SKM-1 treated with dmso at 0.1 percent for 144 hours (cell line): ENCODE measurements around the gene CPLX3.
A peak's percentile ranks its signal among the peaks of the same experiment; 100 is the strongest.

Source experiments
- DNase-seq: peaks from one replicate; lab custom pipeline; 2025; ENCODE audit not compliant: unreplicated experiment; lab: John Stamatoyannopoulos, UW

The CPLX3 gene

GRCh38 chr15:74869726-74870407 is 43.4 kb downstream of the CPLX3 start:
- DNase-seq: peak; percentile 91

DNA sequence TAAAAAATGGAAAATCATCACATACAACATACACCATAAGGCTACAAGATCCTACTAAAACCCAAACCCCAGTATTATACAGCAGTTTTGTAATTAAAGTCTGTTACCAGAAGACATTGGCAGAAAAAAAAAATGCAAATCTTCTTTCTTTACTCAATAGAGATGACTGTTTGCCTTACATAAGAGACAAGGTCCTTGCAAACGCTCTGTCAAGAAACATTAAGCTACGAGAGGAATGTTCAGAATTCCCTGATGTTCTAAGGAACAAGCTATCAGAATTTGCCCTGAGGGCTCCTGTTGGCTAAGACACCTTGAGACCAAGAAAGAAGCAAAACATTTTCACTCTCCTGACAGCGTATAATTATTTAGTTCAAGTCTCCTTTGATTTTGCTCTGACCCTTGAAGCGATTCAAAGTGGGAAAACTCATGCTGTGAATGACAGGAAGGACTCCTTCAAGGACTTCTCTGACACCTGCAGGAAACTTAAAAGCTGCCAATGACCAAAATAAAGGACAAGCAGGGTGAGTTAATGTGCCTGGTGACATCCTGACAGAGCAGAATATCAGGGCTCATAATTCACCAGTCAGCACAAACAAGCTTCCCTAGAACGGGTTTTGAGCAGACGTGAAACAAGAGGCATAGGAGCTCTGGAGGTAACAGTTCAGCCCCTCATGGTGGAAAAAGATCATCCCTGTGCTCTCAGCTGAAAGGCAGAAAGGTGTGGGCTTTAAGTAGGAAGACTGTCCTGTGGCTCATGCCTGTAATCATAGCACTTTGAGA is 44.2 kb downstream of the CPLX3 start:
- DNase-seq: no peak

- no peak for DNase-seq
Observed at GRCh38 chr15:74872702-74873035, 46.2 kb downstream of the CPLX3 start.

- peak; percentile 90 for DNase-seq
Observed at GRCh38 chr15:74873036-74873755, 46.8 kb downstream of the CPLX3 start, which contains the start of gene SCAMP2. Gene SCAMP2 (minus strand): TSS chr15:74873365. CDS start chr15:74873255, 110 bp downstream.

GRCh38 chr15:74873756-74874424 is 47.5 kb downstream of the CPLX3 start:
- DNase-seq: no peak

DNA sequence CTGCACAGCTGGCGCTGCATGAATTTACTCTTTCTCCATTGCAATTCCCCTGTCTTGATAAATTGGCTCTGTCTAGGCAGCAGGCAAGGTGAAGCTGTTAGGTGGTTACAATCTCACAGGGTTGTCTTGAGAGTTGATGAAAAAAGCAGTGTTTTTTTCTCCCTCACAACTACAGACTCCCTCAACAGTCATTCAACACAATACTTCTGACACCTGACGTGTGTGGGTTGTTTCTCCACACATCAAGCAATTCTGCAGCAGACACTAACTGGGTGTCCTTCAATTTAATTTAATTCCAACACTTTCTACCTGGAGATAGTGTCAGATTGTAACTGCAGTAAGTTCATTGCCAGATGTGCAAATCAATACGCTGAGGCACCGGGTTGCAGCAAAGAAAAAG is 51.8 kb downstream of the CPLX3 start:
- no peak for DNase-seq
